GDM1 (cell line): ENCODE data around the gene RHOBTB3.

Experiments used
- DNase-seq: peaks from one replicate; lab custom pipeline; 2025; lab: John Stamatoyannopoulos, UW

Gene RHOBTB3

GRCh38 chr5:95841914-95842812 is 111.0 kb downstream of the RHOBTB3 start:
- DNase-seq, result no peak

DNA sequence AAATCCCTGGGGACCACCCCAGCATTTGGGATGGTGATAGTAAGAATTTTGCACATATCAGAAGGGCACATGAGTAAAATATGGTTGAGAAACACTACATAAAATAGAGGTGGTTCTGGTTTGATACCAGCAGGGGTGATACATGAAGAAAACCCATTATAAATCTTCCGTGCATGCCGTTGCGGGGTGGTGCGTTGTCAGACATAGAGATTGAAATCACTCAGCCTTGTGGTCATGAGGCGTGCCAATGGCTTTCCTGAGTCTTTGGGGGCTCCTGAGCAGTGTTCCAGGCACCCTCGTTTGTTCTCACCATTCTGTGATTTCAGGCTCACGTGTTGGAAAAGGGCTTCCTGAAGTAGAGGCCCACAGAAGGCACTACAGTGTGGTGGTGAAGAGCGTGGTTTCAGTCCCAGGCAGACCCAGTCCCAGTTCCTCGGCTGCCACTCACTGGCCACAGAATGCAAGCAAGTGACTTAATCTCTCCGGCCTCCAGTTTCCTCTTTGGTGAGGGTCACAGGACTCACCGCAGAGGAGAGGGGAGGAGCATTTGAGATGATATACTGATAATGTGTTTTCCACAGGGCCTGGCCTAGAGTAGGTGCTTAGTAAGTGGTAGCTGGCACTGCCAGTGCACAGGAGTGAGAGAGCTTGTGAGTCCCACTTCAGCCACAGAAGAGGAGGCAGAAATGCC is 111.9 kb downstream of the RHOBTB3 start:
- DNase-seq, result peak; percentile 91

- DNase-seq, result no peak
Observed at GRCh38 chr5:95843733-95844223, 112.6 kb downstream of the RHOBTB3 start.

DNA sequence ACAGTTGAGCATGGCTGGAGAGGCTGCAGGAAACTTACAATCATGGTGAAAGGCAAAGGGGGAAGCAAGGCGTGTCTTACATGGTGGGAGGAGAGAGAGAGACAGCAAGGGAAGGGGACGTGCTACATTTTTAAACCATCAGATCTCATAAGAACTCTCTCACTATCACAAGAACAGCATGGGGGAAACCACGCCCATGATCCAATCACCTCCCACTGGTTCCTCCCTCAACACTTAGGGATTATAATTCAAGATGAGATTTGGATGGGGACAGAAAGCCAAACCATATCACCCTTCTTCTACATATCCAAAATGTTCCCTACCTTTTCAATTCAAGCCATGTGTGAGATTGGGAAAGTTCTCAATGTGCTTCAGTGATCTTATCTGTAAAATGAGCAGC is 114.3 kb downstream of the RHOBTB3 start:
- DNase-seq, result no peak
